Mesenchymal stem cell (in vitro differentiated cells and primary cell): ENCODE data around the gene ARHGEF19.

Experiments
- DNase-seq: peaks from one replicate; pipeline ENCODE4 v3.0.0-alpha.2; 2013
- H2AFZ ChIP-seq: one replicate; pipeline ENCODE4 v1.6.1; 2013; ENCODE audit warnings: low read depth, mild to moderate bottlenecking, control low read depth, inconsistent platforms, low read length, moderate library complexity
- H2AK5ac ChIP-seq: 2 replicates; pipeline ENCODE4 v1.6.1; 2013; ENCODE audit warnings: low read length, moderate library complexity, mild to moderate bottlenecking, inconsistent platforms; ENCODE audit not compliant: severe bottlenecking
- H2BK120ac ChIP-seq: one replicate; pipeline ENCODE4 v1.6.1; 2013; ENCODE audit warnings: low read depth, mild to moderate bottlenecking, inconsistent platforms, low read length, moderate library complexity
- H2BK12ac ChIP-seq, 2 experiments: one replicate each; pipeline ENCODE4 v1.6.1; 2013; ENCODE audit warnings: inconsistent platforms in 2 of 2, low read length in 2 of 2, mild to moderate bottlenecking in 2 of 2, moderate library complexity in 2 of 2, control low read depth in 1 of 2
- H2BK15ac ChIP-seq: one replicate; pipeline ENCODE4 v1.6.1; 2013; ENCODE audit warnings: mild to moderate bottlenecking, low read depth, inconsistent platforms; ENCODE audit not compliant: poor library complexity, severe bottlenecking
- H2BK5ac ChIP-seq: 2 replicates; pipeline ENCODE4 v1.6.1; 2013; ENCODE audit warnings: low read depth, mild to moderate bottlenecking, low read length, control low read depth, inconsistent platforms; ENCODE audit not compliant: poor library complexity, severe bottlenecking
- H3K14ac ChIP-seq, 2 experiments: one replicate each; pipeline ENCODE4 v1.6.1; 2013; ENCODE audit warnings: inconsistent platforms in 2 of 2, low read length in 2 of 2, control low read depth in 1 of 2, mild to moderate bottlenecking in 1 of 2, moderate library complexity in 1 of 2
- H3K18ac ChIP-seq, 2 experiments: one replicate each; pipeline ENCODE4 v1.6.1; 2013; ENCODE audit warnings: inconsistent platforms in 2 of 2, low read length in 2 of 2, control low read depth in 1 of 2, low read depth in 1 of 2, mild to moderate bottlenecking in 1 of 2
- H3K23ac ChIP-seq, 2 experiments: one replicate each; pipeline ENCODE4 v1.6.1; 2013; ENCODE audit warnings: inconsistent platforms in 2 of 2, low read length in 2 of 2, mild to moderate bottlenecking in 2 of 2, moderate library complexity in 2 of 2, control low read depth in 1 of 2
- H3K27ac ChIP-seq: 2 replicates; pipeline ENCODE4 v1.5.1; 2013; ENCODE audit warnings: mild to moderate bottlenecking, moderate library complexity, low read length, control low read depth, inconsistent platforms; ENCODE audit not compliant: poor library complexity, severe bottlenecking
- H3K27me3 ChIP-seq, 2 experiments: 2 replicates each; pipeline versions ENCODE4 v1.6.1 to v1.7.0; 2013; ENCODE audit warnings: low read length in 2 of 2, mild to moderate bottlenecking in 2 of 2, moderate library complexity in 2 of 2, control low read depth in 1 of 2, inconsistent platforms in 1 of 2; ENCODE audit not compliant: control insufficient read depth in 1 of 2, insufficient read depth in 1 of 2
- H3K36me3 ChIP-seq, 2 experiments: 2 replicates each; pipeline versions ENCODE4 v1.6.1 to v1.7.0; 2013; ENCODE audit warnings: low read length in 2 of 2, control low read depth in 1 of 2, inconsistent platforms in 1 of 2, low read depth in 1 of 2, mild to moderate bottlenecking in 1 of 2; ENCODE audit not compliant: insufficient read depth in 2 of 2, control insufficient read depth in 1 of 2
- H3K4ac ChIP-seq, 2 experiments: one replicate each; pipeline ENCODE4 v1.6.1; 2013; ENCODE audit warnings: inconsistent platforms in 2 of 2, low read length in 2 of 2, mild to moderate bottlenecking in 2 of 2, moderate library complexity in 2 of 2, control low read depth in 1 of 2, low read depth in 1 of 2
- H3K4me1 ChIP-seq: 2 replicates; pipeline ENCODE4 v1.6.1; 2013; ENCODE audit warnings: low read depth, low read length, control low read depth; ENCODE audit not compliant: control insufficient read depth, insufficient read depth
- H3K4me2 ChIP-seq: 2 replicates; pipeline ENCODE4 v1.6.1; 2013; ENCODE audit warnings: low read length, mild to moderate bottlenecking, inconsistent platforms; ENCODE audit not compliant: poor library complexity, severe bottlenecking
- H3K4me3 ChIP-seq, 2 experiments: 2 replicates each; pipeline versions ENCODE4 v1.5.1 to v1.7.0; 2013; ENCODE audit warnings: low read length in 2 of 2, mild to moderate bottlenecking in 2 of 2, control low read depth in 1 of 2, low read depth in 1 of 2; ENCODE audit not compliant: insufficient read depth in 1 of 2
- H3K79me1 ChIP-seq: replicated peaks from 2 replicates; pipeline ENCODE4 v1.6.1; 2013; ENCODE audit warnings: mild to moderate bottlenecking, control low read depth, low read length, inconsistent platforms; ENCODE audit not compliant: poor library complexity, severe bottlenecking
- H3K9ac ChIP-seq: 2 replicates; pipeline ENCODE4 v1.7.0; 2013; ENCODE audit warnings: mild to moderate bottlenecking, low read length, moderate library complexity
- H3K9me3 ChIP-seq: 2 replicates; pipeline ENCODE4 v1.7.0; 2013; ENCODE audit warnings: mild to moderate bottlenecking, low read length; ENCODE audit not compliant: control insufficient read depth
- H4K8ac ChIP-seq: one replicate; pipeline ENCODE4 v1.6.1; 2013; ENCODE audit warnings: inconsistent platforms, mild to moderate bottlenecking, low read length, moderate library complexity
- H4K91ac ChIP-seq: one replicate; pipeline ENCODE4 v1.6.1; 2013; ENCODE audit warnings: mild to moderate bottlenecking, low read length, inconsistent platforms
- WGBS: methylation state at CpG from one replicate; pipeline ENCODE4 v1.1.7; 2013; ENCODE audit warnings: mixed read lengths; 5-methylcytosine and 5-hydroxymethylcytosine counted together

ARHGEF19 gene

GRCh38 chr1:16187748-16188401 lies 24.6 kb downstream of the ARHGEF19 start:
- Histone ChIP-seq H4K91ac (no peak overlapping the region), H2AFZ (no peak overlapping the region), H3K79me1 (peaks cover 10% of the 10 kb centered on the region), H2BK5ac (no peak overlapping the region), H3K4me2 (peak overlapping the region; percentile 3), H3K14ac (no peak overlapping the region), H3K4me1 (peaks cover 38% of the 10 kb centered on the region), H3K27me3 (peaks cover 0 to 10% of the 10 kb centered on the region in 2 experiments), H3K9ac (peak overlapping the region; percentile 41), H2BK15ac (peak overlapping the region; percentile 33), H2BK12ac (peak overlapping the region in 1 of 2 experiments; percentile 96), H2AK5ac (peak overlapping the region; percentile 54), H3K4ac (no peak overlapping the region), H3K36me3 (no peaks in the 10 kb centered on the region), H3K23ac (no peak overlapping the region), H2BK120ac (no peak overlapping the region), H3K4me3 (no peak overlapping the region), H3K27ac (no peak overlapping the region), H3K9me3 (no peaks in the 10 kb centered on the region), H4K8ac (peak overlapping the region; percentile 78), H3K18ac (peak overlapping the region in 1 of 2 experiments; percentile 85)
- DNase-seq, result peak; percentile 76
- 25% methylated on average over 15 of the region's 15 CpGs for WGBS

DNA sequence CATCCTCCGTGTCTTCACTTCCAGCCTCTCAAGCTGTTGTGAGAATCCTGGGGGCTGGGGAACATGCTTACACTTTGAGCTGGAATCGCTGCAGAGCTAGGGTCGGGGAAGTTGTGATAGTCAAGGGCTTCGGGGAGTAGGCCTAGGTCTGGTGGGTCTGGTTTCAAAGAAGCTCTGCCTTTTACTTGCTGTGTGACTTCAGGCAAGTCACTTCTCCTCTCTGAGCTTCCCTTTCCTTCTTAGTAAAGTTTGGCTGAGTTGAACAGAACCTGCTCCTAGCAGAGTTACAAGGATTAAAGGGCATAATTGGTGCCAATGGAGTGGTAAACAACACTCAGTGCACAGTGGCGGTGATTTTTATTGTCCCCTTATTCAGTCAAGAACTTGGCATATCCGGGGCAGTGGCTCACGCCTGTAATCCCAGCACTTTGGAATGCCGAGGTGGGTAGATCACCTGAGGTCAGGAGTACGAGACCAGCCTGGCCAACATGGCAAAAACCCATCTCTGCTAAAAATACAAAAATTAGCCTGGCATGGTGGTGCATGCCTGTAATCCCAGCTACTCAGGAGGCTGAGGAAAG lies 25.7 kb downstream of the ARHGEF19 start:
- Histone ChIP-seq H3K36me3 (no peaks in the 10 kb centered on the region), H3K4ac (no peak overlapping the region), H4K8ac (no peak overlapping the region), H2BK5ac (no peak overlapping the region), H2AFZ (no peak overlapping the region), H3K4me1 (peaks cover 47% of the 10 kb centered on the region), H2BK12ac (peak overlapping the region in 1 of 2 experiments; percentile 29), H3K79me1 (peaks cover 10% of the 10 kb centered on the region), H4K91ac (peak overlapping the region; percentile 14), H2BK120ac (no peak overlapping the region), H3K9ac (no peak overlapping the region), H3K23ac (no peak overlapping the region), H3K14ac (no peak overlapping the region), H2AK5ac (peak overlapping the region; percentile 89), H3K27ac (no peak overlapping the region), H3K9me3 (no peaks in the 10 kb centered on the region), H2BK15ac (no peak overlapping the region), H3K4me3 (no peak overlapping the region), H3K27me3 (peaks cover 0 to 10% of the 10 kb centered on the region in 2 experiments), H3K18ac (no peak overlapping the region), H3K4me2 (no peak overlapping the region)
- 91% methylated on average over 9 of the region's 9 CpGs for WGBS
- DNase-seq, result no peak

- Histone ChIP-seq H3K23ac (peak overlapping the region in 1 of 2 experiments; percentile 18), H3K4me2 (no peak overlapping the region)
These were observed 27.7 kb downstream of the ARHGEF19 start for GRCh38 chr1:16184557-16185303.

More at GRCh38 chr1:16184557-16185303, 27.7 kb downstream of the ARHGEF19 start:
- Histone ChIP-seq H2BK5ac (no peak overlapping the region), H3K27me3 (no peaks in the 10 kb centered on the region), H3K4me1 (peaks cover 53% of the 10 kb centered on the region), H3K27ac (no peak overlapping the region), H3K36me3 (no peaks in the 10 kb centered on the region), H2BK12ac (peak overlapping the region; percentile 49 to 65), H2BK15ac (no peak overlapping the region), H3K18ac (peak overlapping the region in 1 of 2 experiments; percentile 71), H4K91ac (peak overlapping the region; percentile 70), H2BK120ac (no peak overlapping the region), H3K14ac (peak overlapping the region in 1 of 2 experiments; percentile 53), H2AFZ (no peak overlapping the region), H3K9me3 (no peaks in the 10 kb centered on the region), H4K8ac (peak overlapping the region; percentile 35), H3K79me1 (peaks cover 12% of the 10 kb centered on the region), H3K9ac (no peak overlapping the region), H3K4me3 (no peak overlapping the region), H2AK5ac (peak overlapping the region; percentile 98), H3K4ac (peak overlapping the region; percentile 24 to 83)
- DNase-seq, result no peak
- WGBS, result 92% methylated on average over 9 of the region's 10 CpGs
